ENCODE results near the gene SLC22A5. TPM values are rescaled to one million over a fixed set of nuclear protein-coding genes. Genes with fewer than 3 reads are reported as not detected.
A peak's percentile ranks its signal among the peaks of the same experiment; 100 is the strongest.

The SLC22A5 gene
- total and polyA plus RNA-seq, 9 of the 15 experiments (the other 6 are each of a cell fraction or from before 2014, with no cell fraction given), result 3.0 to 16.6 (median 8.3) TPM

DNA sequence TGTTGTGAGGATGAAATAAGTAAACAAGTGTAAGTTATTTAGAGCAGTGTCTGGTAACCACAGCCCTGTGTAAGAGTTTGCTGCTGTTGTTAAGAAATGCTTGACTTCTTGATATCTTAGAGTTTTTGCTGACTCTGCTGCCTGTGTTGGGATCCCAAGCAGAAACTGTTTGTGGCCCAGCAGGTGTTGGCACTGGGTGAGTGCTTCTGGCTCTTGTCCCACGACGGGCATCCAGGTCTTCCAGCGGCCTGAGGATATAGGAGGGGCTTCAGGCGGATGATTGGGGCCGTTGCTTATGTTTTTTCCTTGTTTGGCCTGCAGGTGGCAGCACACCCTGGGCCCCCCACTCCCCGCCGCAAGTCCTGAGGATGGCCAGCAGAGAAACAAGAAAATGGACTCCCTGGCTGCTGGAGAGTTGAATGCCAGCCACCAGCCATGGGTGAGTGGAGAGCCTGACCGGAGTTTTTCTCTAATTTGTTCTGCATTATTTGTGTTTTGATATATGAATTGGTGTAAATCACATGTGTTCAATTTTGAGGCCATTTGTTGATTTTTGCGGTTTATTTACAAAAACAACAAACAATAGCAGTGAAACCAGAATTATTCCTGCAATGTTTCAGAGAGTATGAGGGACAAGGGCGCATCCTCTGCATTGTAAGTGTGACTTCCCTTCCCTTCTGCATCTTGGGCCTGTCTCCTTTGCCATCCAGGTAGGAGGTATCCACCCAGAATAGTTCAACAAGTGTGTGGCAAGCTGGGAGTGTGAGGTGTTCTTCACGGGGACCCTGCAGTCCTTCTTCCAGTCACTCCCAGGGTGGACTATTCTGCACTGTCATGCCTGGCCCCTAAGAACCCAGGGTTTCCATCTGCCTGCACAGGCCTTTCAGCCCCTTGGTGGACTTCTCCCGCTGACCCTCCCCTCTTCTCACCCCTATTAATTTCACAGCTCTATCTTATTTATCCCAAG, 50.3 kb downstream of the SLC22A5 start (continued):
- TF ChIP-seq RAD21 (CRISPR knock-in tag; conservative IDR thresholded peaks at IDR 0.05 in 1 of 2, IDR thresholded peaks at IDR 0.05 in 1 of 2) (peak; percentile 94 to 96), ZNF175 (CRISPR knock-in tag; IDR thresholded peaks at IDR 0.05; ENCODE audit: low read depth) (peak; percentile 78; the same call in 1 of the 2 replicates), ZKSCAN8 (CRISPR knock-in tag; IDR thresholded peaks at IDR 0.05) (peak; percentile 70; the same call in 1 of the 2 replicates), SP1 (CRISPR knock-in tag; IDR thresholded peaks at IDR 0.05) (0 out of 2 replicates have a peak, but pooled peaks have one; percentile 8), KLF6 (CRISPR knock-in tag; IDR thresholded peaks at IDR 0.05; ENCODE audit: borderline replicate concordance) (no peak), CBX5 (IDR thresholded peaks at IDR 0.05; ENCODE audit: borderline replicate concordance, low read depth) (no peak), RFX1 (IDR thresholded peaks at IDR 0.05) (no peak), RCOR1 (IDR thresholded peaks at IDR 0.05; ENCODE audit: borderline replicate concordance in 1 of 2, low read depth in 2 of 2, low read length in 2 of 2) (0 out of 4 replicates have a peak, but pooled peaks of 1 of the 2 experiments have one; percentile 51), ZSCAN32 (CRISPR knock-in tag; IDR thresholded peaks at IDR 0.05) (no peak), ZNF586 (CRISPR knock-in tag; conservative IDR thresholded peaks at IDR 0.05) (no peak)
- TF ChIP-seq, protein P1, sequence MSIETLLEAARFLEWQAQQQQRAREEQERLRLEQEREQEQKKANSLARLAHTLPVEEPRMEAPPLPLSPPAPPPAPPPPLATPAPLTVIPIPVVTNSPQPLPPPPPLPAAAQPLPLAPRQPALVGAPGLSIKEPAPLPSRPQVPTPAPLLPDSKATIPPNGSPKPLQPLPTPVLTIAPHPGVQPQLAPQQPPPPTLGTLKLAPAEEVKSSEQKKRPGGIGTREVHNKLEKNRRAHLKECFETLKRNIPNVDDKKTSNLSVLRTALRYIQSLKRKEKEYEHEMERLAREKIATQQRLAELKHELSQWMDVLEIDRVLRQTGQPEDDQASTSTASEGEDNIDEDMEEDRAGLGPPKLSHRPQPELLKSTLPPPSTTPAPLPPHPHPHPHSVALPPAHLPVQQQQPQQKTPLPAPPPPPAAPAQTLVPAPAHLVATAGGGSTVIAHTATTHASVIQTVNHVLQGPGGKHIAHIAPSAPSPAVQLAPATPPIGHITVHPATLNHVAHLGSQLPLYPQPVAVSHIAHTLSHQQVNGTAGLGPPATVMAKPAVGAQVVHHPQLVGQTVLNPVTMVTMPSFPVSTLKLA (conservative IDR thresholded peaks at IDR 0.05), result no peak
- TF ChIP-seq, protein P2, sequence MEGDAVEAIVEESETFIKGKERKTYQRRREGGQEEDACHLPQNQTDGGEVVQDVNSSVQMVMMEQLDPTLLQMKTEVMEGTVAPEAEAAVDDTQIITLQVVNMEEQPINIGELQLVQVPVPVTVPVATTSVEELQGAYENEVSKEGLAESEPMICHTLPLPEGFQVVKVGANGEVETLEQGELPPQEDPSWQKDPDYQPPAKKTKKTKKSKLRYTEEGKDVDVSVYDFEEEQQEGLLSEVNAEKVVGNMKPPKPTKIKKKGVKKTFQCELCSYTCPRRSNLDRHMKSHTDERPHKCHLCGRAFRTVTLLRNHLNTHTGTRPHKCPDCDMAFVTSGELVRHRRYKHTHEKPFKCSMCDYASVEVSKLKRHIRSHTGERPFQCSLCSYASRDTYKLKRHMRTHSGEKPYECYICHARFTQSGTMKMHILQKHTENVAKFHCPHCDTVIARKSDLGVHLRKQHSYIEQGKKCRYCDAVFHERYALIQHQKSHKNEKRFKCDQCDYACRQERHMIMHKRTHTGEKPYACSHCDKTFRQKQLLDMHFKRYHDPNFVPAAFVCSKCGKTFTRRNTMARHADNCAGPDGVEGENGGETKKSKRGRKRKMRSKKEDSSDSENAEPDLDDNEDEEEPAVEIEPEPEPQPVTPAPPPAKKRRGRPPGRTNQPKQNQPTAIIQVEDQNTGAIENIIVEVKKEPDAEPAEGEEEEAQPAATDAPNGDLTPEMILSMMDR (IDR thresholded peaks at IDR 0.05 in 2 of 3, conservative IDR thresholded peaks at IDR 0.05 in 1 of 3; ENCODE audit: insufficient read depth in 2 of 3, low read depth in 1 of 3, low read length in 3 of 3), result peak; percentile 89 to 95 (median 90)
- TF ChIP-seq, protein P3, sequence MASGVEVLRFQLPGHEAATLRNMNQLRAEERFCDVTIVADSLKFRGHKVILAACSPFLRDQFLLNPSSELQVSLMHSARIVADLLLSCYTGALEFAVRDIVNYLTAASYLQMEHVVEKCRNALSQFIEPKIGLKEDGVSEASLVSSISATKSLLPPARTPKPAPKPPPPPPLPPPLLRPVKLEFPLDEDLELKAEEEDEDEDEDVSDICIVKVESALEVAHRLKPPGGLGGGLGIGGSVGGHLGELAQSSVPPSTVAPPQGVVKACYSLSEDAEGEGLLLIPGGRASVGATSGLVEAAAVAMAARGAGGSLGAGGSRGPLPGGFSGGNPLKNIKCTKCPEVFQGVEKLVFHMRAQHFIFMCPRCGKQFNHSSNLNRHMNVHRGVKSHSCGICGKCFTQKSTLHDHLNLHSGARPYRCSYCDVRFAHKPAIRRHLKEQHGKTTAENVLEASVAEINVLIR (CRISPR knock-in tag; IDR thresholded peaks at IDR 0.05), result no peak
- TF ChIP-seq, protein P4, sequence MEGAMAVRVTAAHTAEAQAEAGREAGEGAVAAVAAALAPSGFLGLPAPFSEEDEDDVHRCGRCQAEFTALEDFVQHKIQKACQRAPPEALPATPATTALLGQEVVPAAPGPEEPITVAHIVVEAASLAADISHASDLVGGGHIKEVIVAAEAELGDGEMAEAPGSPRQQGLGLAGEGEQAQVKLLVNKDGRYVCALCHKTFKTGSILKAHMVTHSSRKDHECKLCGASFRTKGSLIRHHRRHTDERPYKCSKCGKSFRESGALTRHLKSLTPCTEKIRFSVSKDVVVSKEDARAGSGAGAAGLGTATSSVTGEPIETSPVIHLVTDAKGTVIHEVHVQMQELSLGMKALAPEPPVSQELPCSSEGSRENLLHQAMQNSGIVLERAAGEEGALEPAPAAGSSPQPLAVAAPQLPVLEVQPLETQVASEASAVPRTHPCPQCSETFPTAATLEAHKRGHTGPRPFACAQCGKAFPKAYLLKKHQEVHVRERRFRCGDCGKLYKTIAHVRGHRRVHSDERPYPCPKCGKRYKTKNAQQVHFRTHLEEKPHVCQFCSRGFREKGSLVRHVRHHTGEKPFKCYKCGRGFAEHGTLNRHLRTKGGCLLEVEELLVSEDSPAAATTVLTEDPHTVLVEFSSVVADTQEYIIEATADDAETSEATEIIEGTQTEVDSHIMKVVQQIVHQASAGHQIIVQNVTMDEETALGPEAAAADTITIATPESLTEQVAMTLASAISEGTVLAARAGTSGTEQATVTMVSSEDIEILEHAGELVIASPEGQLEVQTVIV (CRISPR knock-in tag; IDR thresholded peaks at IDR 0.05; ENCODE audit: borderline replicate concordance), result no peak
- TF ChIP-seq, protein P5, sequence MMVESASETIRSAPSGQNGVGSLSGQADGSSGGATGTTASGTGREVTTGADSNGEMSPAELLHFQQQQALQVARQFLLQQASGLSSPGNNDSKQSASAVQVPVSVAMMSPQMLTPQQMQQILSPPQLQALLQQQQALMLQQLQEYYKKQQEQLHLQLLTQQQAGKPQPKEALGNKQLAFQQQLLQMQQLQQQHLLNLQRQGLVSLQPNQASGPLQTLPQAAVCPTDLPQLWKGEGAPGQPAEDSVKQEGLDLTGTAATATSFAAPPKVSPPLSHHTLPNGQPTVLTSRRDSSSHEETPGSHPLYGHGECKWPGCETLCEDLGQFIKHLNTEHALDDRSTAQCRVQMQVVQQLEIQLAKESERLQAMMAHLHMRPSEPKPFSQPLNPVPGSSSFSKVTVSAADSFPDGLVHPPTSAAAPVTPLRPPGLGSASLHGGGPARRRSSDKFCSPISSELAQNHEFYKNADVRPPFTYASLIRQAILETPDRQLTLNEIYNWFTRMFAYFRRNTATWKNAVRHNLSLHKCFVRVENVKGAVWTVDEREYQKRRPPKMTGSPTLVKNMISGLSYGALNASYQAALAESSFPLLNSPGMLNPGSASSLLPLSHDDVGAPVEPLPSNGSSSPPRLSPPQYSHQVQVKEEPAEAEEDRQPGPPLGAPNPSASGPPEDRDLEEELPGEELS (CRISPR knock-in tag; IDR thresholded peaks at IDR 0.05; ENCODE audit: borderline replicate concordance), result no peak
